ENCODE measurements around the gene ASIC4. TPM values are rescaled to one million over a fixed set of nuclear protein-coding genes. Genes with fewer than 3 reads are reported as not detected.
A peak's percentile ranks its signal among the peaks of the same experiment; 100 is the strongest.

Gene ASIC4
- total and polyA plus RNA-seq, 8 donors = 0.04 to 0.38 (median 0.18) TPM; not detected in 4

- no peak for TF ChIP-seq CTCF (IDR thresholded peaks at IDR 0.05)
- no peaks in the 10 kb centered on the region for H3K9me3 ChIP-seq
- H3K4me1 ChIP-seq = peaks cover 4 to 10% (median 8%) of the 10 kb centered on the region in 3 donors
- no peaks in the 10 kb centered on the region for H3K27me3 ChIP-seq
- no peak overlapping the region for H3K4me3 ChIP-seq
- no peaks in the 10 kb centered on the region for H3K36me3 ChIP-seq
- no peak for FAIRE-seq
- H3K27ac ChIP-seq = no peak overlapping the region
- intact Hi-C loops (cut with DNase I) = no loop called here
- no peak for ATAC-seq
- no peak for DNase-seq
- WGBS, 2 donors = 74 to 75% methylated on average over 5 of the region's 5 CpGs
Measured at GRCh38 chr2:219573166-219573565, 58.9 kb downstream of the ASIC4 start.

DNA sequence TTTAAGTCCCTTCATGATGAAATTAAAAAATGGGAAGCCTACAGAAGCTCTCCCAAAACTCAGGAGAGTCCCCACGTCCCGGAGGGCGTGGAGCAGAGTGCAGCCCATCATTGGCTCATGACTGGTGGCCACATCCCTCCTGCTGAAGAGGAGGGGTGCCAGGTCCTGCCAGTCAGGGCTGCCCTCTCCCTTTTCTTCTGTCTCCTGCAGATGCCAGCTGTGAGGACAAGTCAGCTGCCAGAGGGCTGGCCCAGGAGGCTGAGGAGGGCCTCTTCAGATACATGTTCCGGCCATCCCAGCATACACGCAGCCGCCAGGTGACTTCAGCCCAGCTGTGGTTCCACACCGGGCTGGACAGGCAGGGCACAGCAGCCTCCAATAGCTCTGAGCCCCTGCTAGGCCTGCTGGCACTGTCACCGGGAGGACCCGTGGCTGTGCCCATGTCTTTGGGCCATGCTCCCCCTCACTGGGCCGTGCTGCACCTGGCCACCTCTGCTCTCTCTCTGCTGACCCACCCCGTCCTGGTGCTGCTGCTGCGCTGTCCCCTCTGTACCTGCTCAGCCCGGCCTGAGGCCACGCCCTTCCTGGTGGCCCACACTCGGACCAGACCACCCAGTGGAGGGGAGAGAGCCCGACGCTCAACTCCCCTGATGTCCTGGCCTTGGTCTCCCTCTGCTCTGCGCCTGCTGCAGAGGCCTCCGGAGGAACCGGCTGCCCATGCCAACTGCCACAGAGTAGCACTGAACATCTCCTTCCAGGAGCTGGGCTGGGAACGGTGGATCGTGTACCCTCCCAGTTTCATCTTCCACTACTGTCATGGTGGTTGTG lies 60.4 kb downstream of the ASIC4 start:
- H3K27ac ChIP-seq = no peak overlapping the region
- TF ChIP-seq CTCF (IDR thresholded peaks at IDR 0.05) = no peak
- intact Hi-C loops (cut with DNase I) = no loop called here
- ATAC-seq (no peak), DNase-seq (peak in 2 of 6 donors; percentile 11 to 72), FAIRE-seq (no peak)
- no peaks in the 10 kb centered on the region for H3K36me3 ChIP-seq
- H3K4me1 ChIP-seq = peaks cover 4 to 10% (median 4%) of the 10 kb centered on the region in 3 donors
- no peaks in the 10 kb centered on the region for H3K27me3 ChIP-seq
- H3K4me3 ChIP-seq = no peak overlapping the region
- WGBS, 2 donors = 90 to 92% methylated on average over 22 of the region's 22 CpGs
- no peaks in the 10 kb centered on the region for H3K9me3 ChIP-seq

DNA sequence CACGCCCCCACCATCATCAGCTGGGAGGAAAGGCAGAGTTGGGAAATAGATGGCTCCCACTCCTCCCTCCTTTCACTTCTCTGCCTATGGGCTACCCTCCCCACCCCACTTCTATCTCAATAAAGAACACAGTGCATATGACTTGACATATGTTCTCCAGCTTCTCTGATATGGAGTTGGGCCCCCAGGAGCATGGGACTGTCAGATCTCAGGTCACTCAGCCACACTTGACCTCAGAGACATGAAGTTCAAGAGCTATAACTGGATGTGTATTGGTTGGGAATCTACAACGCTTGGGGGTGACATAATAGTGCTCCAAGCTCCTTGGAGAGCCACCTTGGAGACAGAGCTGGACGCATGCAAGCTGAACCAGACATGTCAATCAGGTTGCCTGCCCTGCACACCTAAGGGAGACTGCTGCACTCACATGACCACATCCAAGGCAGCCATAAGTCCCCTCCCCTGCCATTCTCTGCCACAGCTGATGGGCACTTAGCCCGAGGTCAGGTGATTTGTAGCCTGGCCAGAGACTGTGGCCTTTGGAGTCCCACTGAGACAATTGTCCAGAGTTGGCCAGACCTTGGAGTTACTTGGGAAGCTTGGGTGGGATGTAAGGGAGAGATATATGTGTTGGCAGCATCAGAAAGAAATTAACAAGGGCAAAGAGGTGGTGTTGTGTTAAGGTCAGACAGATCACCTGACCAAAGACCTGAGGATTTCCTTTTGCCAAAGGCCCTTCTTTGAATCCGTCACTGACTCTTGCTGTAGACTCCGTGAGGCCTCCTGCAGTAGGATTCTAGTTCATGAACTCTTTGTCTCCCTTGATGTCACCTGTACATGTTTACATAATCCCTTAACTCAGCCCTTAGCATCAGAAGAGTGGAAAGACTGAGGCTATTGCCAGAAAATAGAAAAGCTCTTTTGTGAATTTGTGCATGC lies 61.6 kb downstream of the ASIC4 start:
- H3K36me3 ChIP-seq = no peaks in the 10 kb centered on the region
- no peak for TF ChIP-seq CTCF (IDR thresholded peaks at IDR 0.05)
- H3K4me1 ChIP-seq = peaks cover 0 to 10% (median 0%) of the 10 kb centered on the region in 3 donors
- 61 to 68% methylated on average over 6 of the region's 6 CpGs for WGBS, 2 donors
- FAIRE-seq (no peak), ATAC-seq (no peak), DNase-seq (peak in 1 of 6 donors; percentile 64)
- no peak overlapping the region for H3K27ac ChIP-seq
- H3K4me3 ChIP-seq = no peak overlapping the region
- H3K9me3 ChIP-seq = no peaks in the 10 kb centered on the region
- no peaks in the 10 kb centered on the region for H3K27me3 ChIP-seq
- intact Hi-C loops (cut with DNase I) = no loop called here

GRCh38 chr2:219576505-219577388 lies 62.5 kb downstream of the ASIC4 start:
- 46 to 50% methylated on average over 15 of the region's 15 CpGs for WGBS, 2 donors
- no peak for FAIRE-seq
- Histone ChIP-seq H3K4me3 (no peak overlapping the region), H3K9me3 (no peaks in the 10 kb centered on the region), H3K27me3 (no peaks in the 10 kb centered on the region), H3K27ac (no peak overlapping the region), H3K4me1 (peaks cover 0 to 10% (median 0%) of the 10 kb centered on the region in 3 donors), H3K36me3 (no peaks in the 10 kb centered on the region)
- peak in 2 of 6 donors; percentile 51 to 65 for DNase-seq
- ATAC-seq = peak in 3 of 4 donors; percentile 32 to 52 (median 46)
- TF ChIP-seq CTCF (IDR thresholded peaks at IDR 0.05) = no peak
- intact Hi-C loops (cut with DNase I) = no loop called here

All from pancreas (tissue), 10 donors.